ENCODE data around the gene PREX1.

DNA sequence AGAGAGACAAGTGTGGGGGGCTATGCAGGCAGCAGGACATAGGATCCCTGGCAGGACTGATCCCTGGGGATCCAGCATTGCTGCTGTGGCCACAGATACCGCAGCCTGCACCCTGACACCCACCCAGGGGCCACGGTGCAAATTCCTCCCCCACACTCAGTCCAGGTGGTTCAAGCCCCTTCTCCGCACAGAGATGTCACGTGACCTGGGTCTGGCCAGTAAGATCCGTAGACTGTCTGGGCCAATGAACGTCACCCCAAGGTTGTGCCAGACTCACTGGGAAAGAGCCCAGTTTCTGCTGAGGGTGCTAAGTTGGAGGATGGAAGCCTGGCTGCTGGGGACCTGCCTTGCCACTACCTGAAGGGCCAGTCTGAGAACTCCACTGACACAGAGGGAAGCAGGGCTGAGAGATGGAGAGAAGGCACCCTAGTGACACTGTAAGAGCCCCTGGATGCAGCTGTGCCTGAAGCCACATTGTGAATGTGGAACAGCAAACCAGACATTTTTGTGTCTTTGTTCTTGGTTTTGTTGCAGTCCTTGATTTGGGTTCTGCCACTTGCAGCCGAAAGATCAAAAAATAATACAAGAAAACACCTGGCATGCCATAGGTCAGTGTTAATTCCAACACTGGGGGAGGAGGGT lies 228.6 kb downstream of the PREX1 start:
- no peak for TF ChIP-seq CTCF (IDR thresholded peaks at IDR 0.05)
- no peak for TF ChIP-seq EP300 (IDR thresholded peaks at IDR 0.05)
- TF ChIP-seq POLR2A (IDR thresholded peaks at IDR 0.05), result no peak

Data from ovary (tissue), 3 donors.